HG02938 (cell line): ENCODE results near the gene PDZRN3.
"Not testable (repeated sequence)": the region's sequence is repeated elsewhere in the genome, so short reads cannot be mapped to it uniquely, and the experiment has no call there.

Experiments
- ATAC-seq: cut with Tn5 transposase; IDR thresholded peaks from one replicate; pipeline ENCODE4 v1.9.1; 2021; ENCODE audit warnings: mild to moderate bottlenecking, moderate library complexity; ENCODE audit not compliant: unreplicated experiment

PDZRN3 gene

GRCh38 chr3:73592154-73593144 is 32.3 kb downstream of the PDZRN3 start:
- no peak for ATAC-seq

DNA sequence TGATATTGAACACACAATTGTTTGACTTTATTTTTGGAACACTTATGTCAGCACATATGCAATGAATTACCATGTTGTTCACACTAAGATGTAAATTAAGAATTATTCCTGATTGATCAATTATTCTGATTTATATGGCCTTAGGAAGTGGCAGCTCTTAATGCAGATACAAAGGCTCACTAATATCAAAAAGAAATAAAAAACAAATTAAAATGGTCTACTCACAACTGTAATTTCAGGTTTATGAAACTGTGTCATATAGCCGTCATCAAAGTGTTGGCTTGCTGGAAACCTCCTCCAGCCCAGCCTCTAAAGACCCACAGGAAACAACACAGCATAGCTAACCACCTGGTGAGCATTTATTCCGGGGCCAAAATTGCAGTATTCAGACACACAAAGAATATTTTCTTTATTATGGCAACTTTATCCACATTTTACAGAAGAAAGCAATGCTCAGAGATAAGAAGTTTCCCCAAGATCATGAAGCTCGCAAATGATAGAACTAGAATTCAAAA is 33.4 kb downstream of the PDZRN3 start:
- ATAC-seq = no peak

DNA sequence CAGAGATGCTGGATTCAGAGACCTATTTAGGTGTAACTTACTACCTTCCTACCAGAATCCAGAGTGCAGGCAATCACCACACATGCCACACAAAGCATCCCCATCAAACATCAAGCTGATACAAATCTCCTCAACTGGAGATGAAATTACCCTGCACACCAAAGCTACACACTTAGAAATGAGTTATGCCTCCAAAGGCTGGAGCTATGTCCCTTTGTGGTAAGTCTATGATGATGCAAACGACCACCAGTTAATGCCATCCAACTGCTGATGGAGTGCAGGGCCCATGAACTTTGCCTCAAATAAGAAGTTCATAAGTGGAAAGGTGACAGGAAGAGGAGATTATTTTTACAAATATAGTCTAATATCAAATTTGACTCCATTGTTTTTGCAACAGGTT is 38.1 kb downstream of the PDZRN3 start:
- ATAC-seq = no peak

- ATAC-seq = no peak
Observed at GRCh38 chr3:73586190-73586589, 38.6 kb downstream of the PDZRN3 start.

- no peak for ATAC-seq
Observed at GRCh38 chr3:73584873-73585272, 39.9 kb downstream of the PDZRN3 start.

GRCh38 chr3:73582535-73582934 is 42.2 kb downstream of the PDZRN3 start:
- no peak for ATAC-seq

DNA sequence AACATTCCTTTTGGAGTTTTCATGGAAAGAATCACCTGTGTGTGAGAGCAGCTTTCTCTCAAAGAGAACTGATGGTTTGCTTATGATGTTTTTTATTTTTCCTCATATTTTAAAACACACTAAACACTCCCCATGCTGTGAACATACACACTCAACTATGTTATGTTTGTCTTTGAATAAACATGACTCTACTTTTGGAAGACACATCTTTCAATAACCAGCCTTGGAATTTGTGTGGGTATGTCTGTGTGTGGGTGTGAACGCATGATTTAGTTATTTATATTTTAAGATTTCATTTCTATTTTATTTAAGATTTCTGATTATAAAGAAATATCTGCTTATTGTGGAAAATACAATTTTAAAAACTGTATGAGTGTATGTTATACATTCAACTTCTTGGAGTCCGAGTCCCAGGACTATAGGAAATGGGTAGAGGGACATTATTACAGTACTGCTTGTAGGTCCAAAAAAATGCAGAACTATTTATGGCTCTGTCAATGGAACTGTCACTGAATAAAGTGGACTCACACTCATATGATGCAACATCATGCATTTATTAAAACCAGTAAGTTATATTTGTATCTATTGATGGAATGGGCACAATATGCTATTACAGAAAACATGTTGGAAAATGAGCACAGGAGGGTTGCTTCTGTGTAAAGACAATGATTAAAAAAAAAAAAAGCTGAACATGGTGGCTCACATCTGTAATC is 43.5 kb downstream of the PDZRN3 start:
- no peak for ATAC-seq

- no peak for ATAC-seq
Observed at GRCh38 chr3:73580343-73580742, 44.4 kb downstream of the PDZRN3 start.

DNA sequence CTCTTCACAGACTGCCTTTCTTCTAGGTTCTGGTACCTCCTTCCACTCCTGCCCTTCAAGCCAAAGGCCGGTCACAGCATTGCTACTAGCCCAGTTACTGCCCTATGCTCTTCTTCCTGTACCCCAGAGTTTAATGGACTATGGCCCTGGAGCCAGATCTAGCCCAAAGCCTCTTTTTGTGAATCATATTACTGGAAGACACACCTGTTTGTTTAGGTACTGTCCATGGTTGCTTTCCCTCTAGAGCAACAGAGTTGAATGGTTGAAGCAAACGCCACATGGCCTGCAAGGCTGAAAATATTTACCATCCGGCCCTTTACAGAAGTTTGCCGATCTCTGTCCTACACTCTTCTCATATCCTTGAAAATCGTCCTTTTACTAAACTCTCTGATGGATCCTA is 47.0 kb downstream of the PDZRN3 start:
- no peak for ATAC-seq

- ATAC-seq = no peak
Observed at GRCh38 chr3:73576999-73577461, 47.7 kb downstream of the PDZRN3 start.

DNA sequence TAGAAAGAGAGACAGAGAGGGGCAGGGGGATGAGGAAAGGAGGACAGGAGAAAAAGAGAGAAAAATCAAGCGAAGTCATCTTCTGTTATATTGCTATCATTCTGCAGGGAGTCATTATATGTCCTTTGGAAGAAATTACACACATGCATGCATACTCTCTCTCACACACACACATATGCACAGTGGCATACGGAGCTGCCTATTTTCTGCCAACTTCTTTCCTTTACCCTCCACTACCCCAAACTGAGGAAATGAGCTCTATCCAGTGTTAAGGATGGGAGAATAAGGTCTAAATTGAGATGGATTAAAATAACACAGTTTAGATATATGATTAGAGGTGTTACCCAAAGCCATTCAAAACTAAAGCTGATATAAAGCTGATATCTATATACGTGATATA is 48.8 kb downstream of the PDZRN3 start:
- ATAC-seq = no peak

DNA sequence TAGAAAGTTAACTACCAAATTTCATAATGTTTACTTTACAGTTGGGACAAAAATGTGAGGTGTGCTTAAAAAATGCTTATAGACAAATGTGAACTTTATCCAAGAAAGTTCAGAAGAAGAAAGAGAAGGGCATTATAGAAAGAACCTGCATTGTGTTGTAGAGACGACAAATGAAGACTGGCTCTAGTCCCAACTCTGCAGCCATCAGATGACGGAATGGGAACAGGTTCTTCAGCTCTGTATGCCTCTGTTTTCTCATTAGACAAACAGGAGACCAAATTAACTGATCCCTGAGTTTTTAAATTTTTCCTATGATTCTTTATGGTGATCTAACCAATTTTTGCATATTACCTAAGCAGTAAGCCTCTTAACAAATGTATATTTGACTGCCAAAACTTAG is 49.2 kb downstream of the PDZRN3 start:
- no peak for ATAC-seq

DNA sequence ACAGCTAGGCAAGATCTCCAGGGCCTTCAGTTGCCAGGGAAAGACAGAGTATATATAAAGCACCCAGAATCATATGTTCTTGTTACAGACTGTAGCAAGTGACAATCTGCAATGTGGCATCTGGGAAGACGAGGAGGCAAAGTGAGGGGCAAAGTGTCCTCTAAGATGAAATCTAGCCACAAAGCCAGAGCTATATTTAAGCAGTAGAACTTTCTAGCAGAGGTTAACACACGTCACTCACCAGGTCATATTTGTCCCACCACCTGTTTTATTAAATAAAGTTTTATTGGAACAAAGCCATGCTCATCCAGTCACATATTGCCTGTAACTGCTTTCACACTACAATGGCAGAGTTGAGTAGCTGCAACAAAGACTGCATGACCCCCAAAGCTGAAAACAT is 51.5 kb downstream of the PDZRN3 start:
- ATAC-seq = no peak

DNA sequence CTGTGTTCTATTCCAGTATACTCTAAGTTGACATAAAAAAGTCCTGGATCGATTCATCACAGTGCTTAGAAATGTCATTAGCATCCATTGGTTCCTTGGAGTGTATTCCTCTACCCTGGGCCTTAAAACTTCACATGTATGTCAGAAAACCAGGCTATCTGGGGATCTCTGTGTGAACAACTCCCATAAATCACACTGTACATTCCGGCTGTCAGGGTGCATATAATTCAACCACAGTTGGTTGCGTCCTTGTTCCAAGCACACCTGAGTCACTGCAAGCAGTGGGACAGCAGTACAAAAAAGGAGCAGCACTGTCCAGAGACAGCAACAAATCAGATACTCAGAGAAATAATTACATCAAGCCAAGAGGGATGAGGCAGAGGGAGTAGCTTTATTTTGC is 52.4 kb downstream of the PDZRN3 start:
- no peak for ATAC-seq

DNA sequence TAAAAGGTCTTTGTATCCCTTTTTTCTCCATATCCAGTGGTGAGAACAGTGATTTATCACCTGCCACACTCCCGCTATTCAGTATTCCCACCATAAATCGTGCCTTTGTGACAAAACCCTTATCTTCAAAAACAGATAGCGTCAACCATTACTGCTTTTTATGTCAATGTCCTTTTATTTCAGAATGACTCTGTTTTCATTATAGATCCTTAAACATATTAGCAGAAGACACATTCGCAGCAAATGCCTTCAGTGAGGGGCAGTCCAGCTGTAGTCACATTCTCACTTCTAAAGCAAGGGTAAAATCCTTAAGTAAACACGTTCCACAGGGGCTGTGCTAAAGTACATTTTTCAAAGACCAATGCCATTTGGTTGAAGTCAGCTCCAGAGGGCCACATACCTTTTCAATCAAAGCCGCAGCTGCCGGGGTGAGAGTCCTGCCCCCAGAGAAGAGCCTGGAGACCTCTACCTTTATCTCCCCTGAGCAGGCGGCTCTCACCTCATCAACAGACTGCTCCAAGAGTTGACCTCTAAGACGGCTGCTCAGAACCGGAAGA is 53.4 kb downstream of the PDZRN3 start:
- ATAC-seq = no peak

DNA sequence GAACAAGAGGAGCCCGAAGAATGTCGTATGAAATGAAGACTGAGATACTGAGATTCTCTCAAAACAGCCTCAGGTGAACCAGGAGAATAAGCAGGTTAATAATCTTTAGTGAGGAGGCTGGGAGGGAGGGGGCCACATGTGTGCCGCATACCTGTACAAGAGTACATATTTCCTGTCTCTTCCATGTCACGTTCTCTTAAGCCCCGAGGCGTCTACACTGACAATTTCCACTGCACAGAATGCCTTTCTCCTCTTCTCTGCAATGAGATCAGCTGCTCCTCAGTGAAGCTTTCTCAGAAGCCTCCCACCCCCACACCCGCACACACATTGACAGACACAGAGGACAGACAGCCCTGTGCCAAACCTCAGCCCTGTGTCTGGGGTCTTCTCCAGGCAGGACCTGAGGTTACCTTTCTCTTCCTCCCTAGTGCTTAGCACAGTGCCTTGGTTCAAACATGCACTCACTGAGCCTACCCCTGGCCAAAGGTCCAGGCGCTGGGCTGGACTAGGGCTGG is 55.4 kb downstream of the PDZRN3 start:
- ATAC-seq = no peak

GRCh38 chr3:73568371-73568862 is 56.3 kb downstream of the PDZRN3 start:
- no peak for ATAC-seq

GRCh38 chr3:73565374-73565773 is 59.4 kb downstream of the PDZRN3 start:
- ATAC-seq = not testable (repeated sequence)

GRCh38 chr3:73563896-73564582 is 60.7 kb downstream of the PDZRN3 start:
- no peak for ATAC-seq

GRCh38 chr3:73561494-73561893 is 63.2 kb downstream of the PDZRN3 start:
- ATAC-seq = no peak
